H1 (cell line): ENCODE measurements around the gene SLC4A9. TPM values are rescaled to one million over a fixed set of nuclear protein-coding genes. Genes with fewer than 3 reads are reported as not detected.

Experiments used
- CTCF ChIA-PET: fragments of 300-600 bp; sonication (Branson Sonifier 250); formaldehyde crosslinking; loops from one replicate; lab custom pipeline; 2021; ENCODE audit not compliant: partially characterized antibody; lab: Charles Lee
- POLR2A ChIA-PET: fragments of 300-600 bp; sonication (Branson Sonifier 250); formaldehyde crosslinking; loops from one replicate; lab custom pipeline; 2021; ENCODE audit warnings: inconsistent platforms; ENCODE audit not compliant: partially characterized antibody; lab: Charles Lee
- DNase-seq, 2 experiments: peaks; one replicate each; pipeline versions ENCODE4 v3.0.0 to v3.0.0-alpha.2; 2010 to 2022; ENCODE audit warnings: low spot score in 2 of 2, low read depth in 1 of 2, mixed read lengths in 1 of 2
- FAIRE-seq: peaks from 2 replicates; lab custom pipeline; 2011; peaks lifted over from hg19 to GRCh38; lab: Jason Lieb, UNC
- H2AFZ ChIP-seq: 2 replicates; pipeline ENCODE4 v1.8.1; 2012; ENCODE audit warnings: low read length, inconsistent platforms
- H2AK5ac ChIP-seq: 2 replicates; pipeline ENCODE4 v1.6.1; 2013; ENCODE audit warnings: low read depth, low read length
- H2BK120ac ChIP-seq: replicated peaks from 2 replicates; pipeline ENCODE3; 2013; ENCODE audit warnings: low read depth, low read length, inconsistent platforms
- H2BK12ac ChIP-seq: 2 replicates; pipeline ENCODE4 v1.6.1; 2013; ENCODE audit warnings: low read depth, low read length
- H2BK15ac ChIP-seq: 2 replicates; pipeline ENCODE4 v1.6.1; 2013; ENCODE audit warnings: low read length
- H2BK20ac ChIP-seq: 2 replicates; pipeline ENCODE4 v1.6.1; 2013; ENCODE audit warnings: low read length
- H2BK5ac ChIP-seq: 2 replicates; pipeline ENCODE4 v1.6.1; 2013; ENCODE audit warnings: low read depth, low read length
- H3K14ac ChIP-seq: 2 replicates; pipeline ENCODE4 v1.6.1; 2013; ENCODE audit warnings: inconsistent platforms; ENCODE audit not compliant: insufficient read length
- H3K18ac ChIP-seq: 2 replicates; pipeline ENCODE4 v1.6.1; 2013; ENCODE audit warnings: low read length; ENCODE audit errors: extremely low read depth
- H3K23ac ChIP-seq: 2 replicates; pipeline ENCODE4 v1.6.1; 2013; ENCODE audit warnings: inconsistent platforms; ENCODE audit not compliant: insufficient read length
- H3K23me2 ChIP-seq: 2 replicates; pipeline ENCODE4 v1.6.1; 2013; ENCODE audit warnings: low read depth, low read length
- H3K27ac ChIP-seq: 2 replicates; pipeline ENCODE4 v1.6.1; 2011; ENCODE audit warnings: low read depth, low read length, inconsistent platforms
- H3K27me3 ChIP-seq, 4 experiments: replicated peaks in 1 of 4; 1 replicate in 1 of 4; 2 replicates in 3 of 4; pipeline versions ENCODE4 v1.6.1 to v1.8.1; 2011 to 2013; ENCODE audit warnings: low read length in 3 of 4, mild to moderate bottlenecking in 3 of 4, inconsistent platforms in 2 of 4, mixed read lengths in 2 of 4, moderate library complexity in 1 of 4; ENCODE audit not compliant: control insufficient read depth in 3 of 4, insufficient read depth in 3 of 4; ENCODE audit errors: extremely low read depth in 1 of 4
- H3K36me3 ChIP-seq, 4 experiments: 2 replicates each; pipeline versions ENCODE4 v1.6.1 to v1.8.1; 2011 to 2013; ENCODE audit warnings: mild to moderate bottlenecking in 4 of 4, low read length in 3 of 4, moderate library complexity in 2 of 4, control low read depth in 1 of 4, inconsistent platforms in 1 of 4; ENCODE audit not compliant: insufficient read depth in 4 of 4, control insufficient read depth in 2 of 4
- H3K4ac ChIP-seq: replicated peaks from 2 replicates; pipeline ENCODE3; 2013; ENCODE audit warnings: low read length, low read depth, mixed read lengths, inconsistent platforms; ENCODE audit not compliant: insufficient read length
- H3K4me1 ChIP-seq, 4 experiments: replicated peaks in 1 of 4; 1 replicate in 1 of 4; 2 replicates in 3 of 4; pipeline versions ENCODE4 v1.6.1 to v1.8.1; 2011 to 2013; ENCODE audit warnings: low read length in 3 of 4, inconsistent platforms in 2 of 4, mixed read lengths in 1 of 4; ENCODE audit not compliant: insufficient read depth in 4 of 4, control insufficient read depth in 3 of 4
- H3K4me2 ChIP-seq, 2 experiments: 2 replicates each; pipeline versions ENCODE4 v1.6.1 to v1.8.1; 2011 to 2013; ENCODE audit warnings: low read depth in 2 of 2, low read length in 2 of 2, control low read depth in 1 of 2, inconsistent platforms in 1 of 2, mild to moderate bottlenecking in 1 of 2; ENCODE audit not compliant: insufficient read depth in 1 of 2
- H3K4me3 ChIP-seq, 4 experiments: fragments of 200-600, 300-600 bp in 1 of 4; sonication (generic), shearing (Covaris generic), sonication (Bioruptor Twin) in 1 of 4; 2 replicates each; pipeline versions ENCODE4 v1.5.1 to v1.8.1; 2011 to 2016; ENCODE audit warnings: low read length in 4 of 4, low read depth in 3 of 4, control low read depth in 2 of 4, inconsistent platforms in 2 of 4, mild to moderate bottlenecking in 2 of 4, mixed read lengths in 1 of 4, moderate library complexity in 1 of 4; ENCODE audit not compliant: insufficient read depth in 2 of 4; ENCODE audit errors: extremely low read depth in 1 of 4
- H3K56ac ChIP-seq: replicated peaks from 2 replicates; pipeline ENCODE3; 2013; ENCODE audit warnings: low read depth, mild to moderate bottlenecking, mixed read lengths, low read length, inconsistent platforms; ENCODE audit not compliant: insufficient read length
- H3K79me1 ChIP-seq: 2 replicates; pipeline ENCODE4 v1.6.1; 2013; ENCODE audit warnings: low read depth, low read length, control low read depth
- H3K79me2 ChIP-seq, 2 experiments: 2 replicates each; pipeline versions ENCODE4 v1.6.1 to v1.8.1; 2012 to 2013; ENCODE audit warnings: low read length in 2 of 2, mild to moderate bottlenecking in 2 of 2, inconsistent platforms in 1 of 2; ENCODE audit not compliant: insufficient read depth in 2 of 2, control insufficient read depth in 1 of 2
- H3K9ac ChIP-seq, 4 experiments: replicated peaks in 1 of 4; 1 replicate in 1 of 4; 2 replicates in 3 of 4; pipeline versions ENCODE4 v1.6.1 to v1.8.1; 2011 to 2013; ENCODE audit warnings: low read depth in 3 of 4, low read length in 3 of 4, control low read depth in 2 of 4, mild to moderate bottlenecking in 2 of 4, moderate library complexity in 2 of 4, inconsistent platforms in 1 of 4; ENCODE audit errors: extremely low read depth in 1 of 4
- H3K9me3 ChIP-seq, 2 experiments: 2 replicates each; pipeline versions ENCODE4 v1.6.1 to v1.8.1; 2012 to 2013; ENCODE audit warnings: mild to moderate bottlenecking in 2 of 2, moderate library complexity in 2 of 2, control low read depth in 1 of 2, inconsistent platforms in 1 of 2, low read depth in 1 of 2, low read length in 1 of 2, mixed read lengths in 1 of 2; ENCODE audit not compliant: insufficient read depth in 2 of 2
- H4K20me1 ChIP-seq, 2 experiments: replicated peaks in 1 of 2; 2 replicates each; pipeline versions ENCODE3 to v1.8.1; 2011 to 2013; ENCODE audit warnings: inconsistent platforms in 2 of 2, low read length in 2 of 2, mild to moderate bottlenecking in 1 of 2; ENCODE audit not compliant: insufficient read depth in 2 of 2, control insufficient read depth in 1 of 2
- H4K5ac ChIP-seq: 2 replicates; pipeline ENCODE4 v1.6.1; 2013; ENCODE audit warnings: low read length, low read depth, mixed read lengths, inconsistent platforms; ENCODE audit not compliant: insufficient read length
- H4K8ac ChIP-seq: 2 replicates; pipeline ENCODE4 v1.8.0; 2013; ENCODE audit warnings: mild to moderate bottlenecking, moderate library complexity, low read length, inconsistent platforms; ENCODE audit not compliant: insufficient read depth; ENCODE audit errors: extremely low read depth
- H4K91ac ChIP-seq: replicated peaks from 2 replicates; pipeline ENCODE3; 2013; ENCODE audit warnings: low read length, mixed read lengths, inconsistent platforms; ENCODE audit not compliant: insufficient read length
- CBX5 ChIP-seq: fragments of 300-800, 300-1000 bp; sonication (generic); IDR thresholded peaks from 2 replicates; pipeline ENCODE4 v1.7.1; 2016; ENCODE audit warnings: antibody characterized with exemption, low read length, low read depth
- KDM5A ChIP-seq: fragments of 200-600 bp; IDR thresholded peaks from 2 replicates; pipeline ENCODE4 v1.7.1; 2012; ENCODE audit warnings: mild to moderate bottlenecking, low read length, inconsistent platforms, mixed read lengths
- RBBP5 ChIP-seq: IDR thresholded peaks from 2 replicates; pipeline ENCODE4 v1.7.1; 2012; ENCODE audit warnings: low read depth, mild to moderate bottlenecking, inconsistent platforms, low read length, moderate library complexity, borderline replicate concordance
- WGBS, 2 experiments: shearing (Covaris generic) in 1 of 2; methylation state at CpG; one replicate each; pipeline versions ENCODE4 v1.1.6 to v1.1.7; 2013 to 2015; ENCODE audit warnings: low lambda C conversion rate in 2 of 2, mixed read lengths in 2 of 2, inconsistent platforms in 1 of 2, low coverage in 1 of 2, missing lambda C conversion rate in 1 of 2; ENCODE audit not compliant: insufficient replicate concordance in 2 of 2, insufficient coverage in 1 of 2, insufficient read length in 1 of 2; ENCODE audit errors: extremely low coverage in 1 of 2, missing lambda C conversion rate in 1 of 2; 5-methylcytosine and 5-hydroxymethylcytosine counted together
- polyA plus RNA-seq, 7 experiments: library from polyadenylated mRNA; depleted of rRNA in 3 of 7; stranded (reverse) in 5 of 7; unstranded in 2 of 7; fragments of >200 nt in 5 of 7; fragments of 200-250 nt in 2 of 7; gene quantifications; 1 replicate in 5 of 7; 2 replicates in 1 of 7; 4 replicates in 1 of 7; pipeline versions ENCODE4 v1.2.1 to v1.2.3, GENCODE V29; 2011 to 2013; ENCODE audit warnings: missing spikeins in 2 of 7, mixed read lengths in 2 of 7
- total RNA-seq: library from RNA; stranded (reverse); fragmentation: NEBNext Ultra II Directional; extraction: Animal tissue kit (Norgen Biotek cat#: 25700); gene quantifications from 2 replicates; pipeline ENCODE4 v1.2.1, GENCODE V29; 2021
- TF ChIP-seq, protein P1 (sequence below), 3 experiments: IDR thresholded peaks; 1 replicate in 2 of 3; 2 replicates in 1 of 3; pipeline versions ENCODE4 v1.5.1 to v1.6.1; 2011; ENCODE audit warnings: low read length in 3 of 3, mild to moderate bottlenecking in 3 of 3, inconsistent platforms in 2 of 3, low read depth in 1 of 3, moderate library complexity in 1 of 3; ENCODE audit not compliant: insufficient read depth in 1 of 3; ENCODE audit errors: control extremely low read depth in 1 of 3

The SLC4A9 gene
- total and polyA plus RNA-seq, 2 of the 8 experiments (the other 6 are each of a cell fraction or from before 2014, with no cell fraction given) = 0.15 to 0.28 TPM

GRCh38 chr5:140367256-140368013 lies 7.4 kb downstream of the SLC4A9 start:
- no peak overlapping the region for H3K4ac ChIP-seq
- no peak overlapping the region for H2AFZ ChIP-seq
- H3K18ac ChIP-seq = no peak overlapping the region
- no peak overlapping the region for H2BK5ac ChIP-seq
- H3K79me2 ChIP-seq = no peaks in the 10 kb centered on the region
- TF ChIP-seq CBX5 (no peak), RBBP5 (no peak), KDM5A (no peak)
- TF ChIP-seq, protein P1, sequence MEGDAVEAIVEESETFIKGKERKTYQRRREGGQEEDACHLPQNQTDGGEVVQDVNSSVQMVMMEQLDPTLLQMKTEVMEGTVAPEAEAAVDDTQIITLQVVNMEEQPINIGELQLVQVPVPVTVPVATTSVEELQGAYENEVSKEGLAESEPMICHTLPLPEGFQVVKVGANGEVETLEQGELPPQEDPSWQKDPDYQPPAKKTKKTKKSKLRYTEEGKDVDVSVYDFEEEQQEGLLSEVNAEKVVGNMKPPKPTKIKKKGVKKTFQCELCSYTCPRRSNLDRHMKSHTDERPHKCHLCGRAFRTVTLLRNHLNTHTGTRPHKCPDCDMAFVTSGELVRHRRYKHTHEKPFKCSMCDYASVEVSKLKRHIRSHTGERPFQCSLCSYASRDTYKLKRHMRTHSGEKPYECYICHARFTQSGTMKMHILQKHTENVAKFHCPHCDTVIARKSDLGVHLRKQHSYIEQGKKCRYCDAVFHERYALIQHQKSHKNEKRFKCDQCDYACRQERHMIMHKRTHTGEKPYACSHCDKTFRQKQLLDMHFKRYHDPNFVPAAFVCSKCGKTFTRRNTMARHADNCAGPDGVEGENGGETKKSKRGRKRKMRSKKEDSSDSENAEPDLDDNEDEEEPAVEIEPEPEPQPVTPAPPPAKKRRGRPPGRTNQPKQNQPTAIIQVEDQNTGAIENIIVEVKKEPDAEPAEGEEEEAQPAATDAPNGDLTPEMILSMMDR (IDR thresholded peaks at IDR 0.05; ENCODE audit: control extremely low read depth in 1 of 3, insufficient read depth in 1 of 3, low read depth in 1 of 3, low read length in 3 of 3) = peak in 1 of 3 experiments; percentile 33; a peak in 1 of 4 replicates
- H3K79me1 ChIP-seq = no peaks in the 10 kb centered on the region; the same call in 1 of the 2 replicates
- FAIRE-seq = no peak
- peaks cover 0 to 8% (median 2%) of the 10 kb centered on the region in 4 experiments; a peak in 3 of 7 replicates for H3K4me1 ChIP-seq
- no peak overlapping the region for H2BK120ac ChIP-seq
- ChIA-PET CTCF (interaction anchor here (0.8 to 2.7 kb wide), 9 partner anchors 9 to 184 kb away, joined by 3 to 15 read pairs (median 4); partner anchors contain the start of gene HBEGF), POLR2A (interaction anchor here (1.4 to 1.8 kb wide), 3 partner anchors 21 to 192 kb away, joined by 4 to 5 read pairs (median 4); partner anchors contain the start of genes ANKHD1, CYSTM1 and HBEGF)
- H3K14ac ChIP-seq = no peak overlapping the region
- H4K91ac ChIP-seq = no peak overlapping the region
- peaks cover 3% of the 10 kb centered on the region; the same call in 1 of the 2 replicates for H3K23me2 ChIP-seq
- no peak overlapping the region for H3K27ac ChIP-seq
- WGBS, 2 experiments = 81% methylated on average over 8 of the region's 8 CpGs; no CpG with 5 or more reads in 1 of the 2 experiments
- no peak overlapping the region for H2BK20ac ChIP-seq
- H2BK12ac ChIP-seq = no peak overlapping the region
- no peak overlapping the region for H2AK5ac ChIP-seq
- peak overlapping the region; percentile 35; the same call in 1 of the 2 replicates for H4K8ac ChIP-seq
- no peaks in the 10 kb centered on the region for H4K20me1 ChIP-seq
- peaks cover 0 to 7% (median 2%) of the 10 kb centered on the region in 4 experiments; a peak in 2 of 7 replicates for H3K27me3 ChIP-seq
- no peak overlapping the region for H3K4me3 ChIP-seq
- no peaks in the 10 kb centered on the region for H3K36me3 ChIP-seq
- H3K9ac ChIP-seq = no peak overlapping the region
- no peaks in the 10 kb centered on the region for H3K9me3 ChIP-seq
- no peak overlapping the region for H2BK15ac ChIP-seq
- H3K4me2 ChIP-seq = no peak overlapping the region
- no peak overlapping the region for H4K5ac ChIP-seq
- no peak overlapping the region for H3K56ac ChIP-seq
- DNase-seq = no peak
- H3K23ac ChIP-seq = no peak overlapping the region
